ENCODE results near the gene C16orf96. TPM values are rescaled to one million over a fixed set of nuclear protein-coding genes. Genes with fewer than 3 reads are reported as not detected.

The C16orf96 gene
- total and polyA plus RNA-seq, 2 experiments from 2014 or later: 0.37 to 2.2 TPM

DNA sequence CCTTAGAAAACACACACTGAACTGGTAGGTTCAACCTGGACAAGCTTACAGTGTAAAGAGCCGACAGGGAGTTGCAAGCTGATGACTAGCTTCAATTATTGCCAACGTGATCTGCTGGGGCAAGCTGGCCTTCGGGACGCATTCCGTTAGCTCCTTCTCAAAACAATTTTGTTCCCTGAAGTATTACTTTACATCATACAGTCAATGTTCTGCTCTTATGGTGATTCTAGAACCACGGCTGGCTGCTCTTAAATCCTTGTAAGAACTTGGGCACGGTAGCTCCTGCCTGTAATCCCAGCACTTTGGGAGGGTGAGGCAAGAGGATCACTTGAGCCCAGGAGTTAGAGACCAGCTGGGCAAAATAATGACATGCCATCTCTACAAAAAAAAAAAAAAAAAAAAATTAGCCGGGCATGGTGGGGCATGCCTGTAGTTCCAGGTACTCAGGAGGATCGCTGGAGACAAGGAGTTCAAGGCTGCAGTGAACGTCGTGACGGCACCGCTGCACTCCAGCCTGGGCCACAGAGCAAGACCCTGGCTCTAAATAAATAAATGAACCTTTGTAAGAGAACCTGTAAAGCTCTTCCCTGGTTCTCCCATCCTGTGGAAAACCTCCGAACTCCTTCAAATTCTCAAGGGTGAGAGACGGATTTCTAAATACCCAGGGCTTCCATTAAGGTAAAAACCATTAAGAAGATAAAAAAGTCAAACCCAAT is 19.6 kb upstream of the C16orf96 start (continued):
- TF ChIP-seq EZH2 (IDR thresholded peaks at IDR 0.05; ENCODE audit: low read depth, unreplicated experiment): no peak

DNA sequence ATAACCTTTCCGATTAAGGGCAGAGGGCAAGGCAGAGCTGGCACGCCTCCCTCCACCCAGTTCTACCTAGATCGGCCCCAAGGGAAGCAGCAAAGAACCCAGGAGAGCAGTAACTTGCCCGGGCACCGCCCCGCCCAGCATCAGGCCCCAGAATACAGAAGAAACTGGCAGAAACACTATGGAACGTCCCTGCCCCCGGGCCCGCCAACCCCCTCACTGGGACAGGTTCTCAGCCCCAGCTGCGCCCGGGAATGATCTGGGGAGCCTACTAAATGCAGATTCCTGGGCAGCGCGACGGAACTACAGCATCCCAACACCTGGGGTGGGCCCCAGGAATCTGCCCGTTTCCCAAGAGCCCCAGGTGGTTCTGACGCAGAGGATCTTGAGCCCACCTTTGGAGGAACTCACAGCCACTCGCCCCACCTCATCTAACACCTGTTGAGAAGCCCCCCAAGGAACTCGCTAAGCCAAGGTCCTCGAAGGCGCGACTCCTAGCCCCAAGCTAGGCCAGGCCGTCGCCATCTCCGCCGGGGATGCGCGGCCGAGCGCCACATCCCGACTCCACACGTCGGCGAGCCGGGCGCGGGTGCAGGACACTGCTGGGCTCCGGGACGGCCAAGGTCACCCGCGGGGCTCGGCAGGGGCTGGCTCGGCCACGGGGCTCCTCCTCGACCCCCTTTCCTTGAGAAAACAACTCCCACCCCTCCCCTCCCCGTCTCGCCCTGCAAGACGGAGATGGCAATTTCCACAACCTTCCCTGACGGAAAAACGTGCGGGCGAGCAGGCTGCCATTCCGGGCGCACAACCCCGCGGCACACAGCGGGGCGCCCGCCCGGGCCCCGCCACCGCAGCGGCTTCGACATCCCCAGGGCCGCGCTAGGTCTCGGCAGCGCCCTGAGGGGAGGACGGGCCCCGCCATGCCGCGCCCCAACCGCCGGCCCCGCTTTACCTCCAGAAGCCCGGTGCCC is 18.5 kb upstream of the C16orf96 start:
- Mint-ChIP-seq H3K4me3 (peak overlapping the region; percentile 90), H3K9me3 (peaks cover 20% of the 10 kb centered on the region), H3K4me1 (peaks cover 24% of the 10 kb centered on the region), H3K27me3 (ENCODE audit: insufficient read depth, low read depth, poor library complexity) (peaks cover 34% of the 10 kb centered on the region), H3K27ac (peak overlapping the region; percentile 84), H3K36me3 (ENCODE audit: low read depth) (peaks cover 41% of the 10 kb centered on the region)
- peaks cover 14% of the 10 kb centered on the region for H3F3A ChIP-seq (replicated peaks; ENCODE audit: low read depth)
- H2AFZ ChIP-seq: peak overlapping the region; percentile 78; the same call in 1 of the 2 replicates
- peak overlapping the region; percentile 91 for H3K4me3 ChIP-seq
- peaks cover 5% of the 10 kb centered on the region for H3K36me3 ChIP-seq (ENCODE audit: insufficient read depth)
- peak; percentile 80 for DNase-seq (ENCODE audit: low spot score)
- peak overlapping the region; percentile 93 for H3K4me2 ChIP-seq
- peak; percentile 64 for ATAC-seq
- peaks cover 13% of the 10 kb centered on the region; the same call in 1 of the 2 replicates for H3K4me1 ChIP-seq (ENCODE audit: insufficient read depth)
- peaks cover 13% of the 10 kb centered on the region for H4K20me1 ChIP-seq (replicated peaks; ENCODE audit: insufficient read depth)
- peaks cover 16% of the 10 kb centered on the region for H3K27me3 ChIP-seq (ENCODE audit: insufficient read depth)
- H3K9me2 ChIP-seq (ENCODE audit: insufficient read depth): peaks cover 4% of the 10 kb centered on the region; the same call in 1 of the 2 replicates
- H3K79me2 ChIP-seq (replicated peaks; ENCODE audit: insufficient read depth): peaks cover 48% of the 10 kb centered on the region
- TF ChIP-seq CREB1 (CRISPR knock-in tag; IDR thresholded peaks at IDR 0.05; ENCODE audit: low read depth) (peak; percentile 62; the same call in 1 of the 2 replicates), NANOG (IDR thresholded peaks at IDR 0.05; ENCODE audit: borderline replicate concordance) (no peak)
- peak overlapping the region; percentile 6 for H3K27ac ChIP-seq (ENCODE audit: low read depth)

DNA sequence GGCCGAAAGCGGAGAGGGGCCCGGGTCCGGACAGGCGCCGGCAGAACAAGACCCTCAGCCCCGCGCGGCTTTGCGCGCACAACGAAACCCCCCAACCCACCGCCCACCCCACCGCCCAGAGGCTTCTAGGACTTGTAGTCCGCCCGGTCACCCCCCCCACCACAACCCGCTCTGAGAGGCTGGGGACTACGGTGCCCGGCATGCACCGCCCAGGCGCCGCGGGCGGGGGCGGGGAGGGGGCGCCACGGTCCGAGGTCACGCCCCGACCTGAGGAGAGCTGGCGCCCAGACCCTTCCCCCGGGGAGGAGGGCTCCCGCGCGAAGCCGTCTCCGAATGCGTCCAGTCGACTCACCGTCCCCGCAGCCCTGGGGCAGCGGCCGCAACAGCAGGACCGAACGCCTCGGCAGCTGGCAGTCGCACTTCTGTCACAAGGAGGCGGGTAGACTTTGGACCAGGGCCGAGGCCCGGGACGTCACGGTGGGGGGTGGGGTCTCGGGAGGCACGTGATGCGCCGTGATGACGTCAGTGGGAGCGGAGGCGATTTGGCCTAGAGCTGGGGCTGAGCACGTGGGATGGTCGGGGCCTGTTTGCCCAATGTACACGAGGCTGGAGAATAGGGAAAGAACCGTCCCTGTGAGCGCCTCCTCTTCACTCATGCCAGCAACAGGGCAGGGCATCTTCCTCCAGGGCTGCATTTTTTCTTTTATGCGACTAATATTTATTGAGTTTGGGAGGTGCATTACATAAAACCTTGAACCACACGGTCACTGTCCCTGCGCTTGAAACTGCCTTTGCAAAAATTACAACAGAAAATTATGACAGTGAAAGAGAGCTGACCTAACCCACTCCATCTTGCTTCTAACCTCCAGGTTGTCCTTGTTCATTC is 17.5 kb upstream of the C16orf96 start, which contains the start of gene CDIP1:
Gene CDIP1, minus strand, starts transcription at position 424 of the 886 bp plus-strand sequence. CDS start 24,643 bp downstream, outside the sequence.
- Histone ChIP-seq H3K9me2 (ENCODE audit: insufficient read depth) (peaks cover 4% of the 10 kb centered on the region; the same call in 1 of the 2 replicates), H3K36me3 (ENCODE audit: insufficient read depth) (peaks cover 5% of the 10 kb centered on the region), H3K4me1 (ENCODE audit: insufficient read depth) (peaks cover 13% of the 10 kb centered on the region; the same call in 1 of the 2 replicates), H2AFZ (peak within 1 kb of the TSS; percentile 98), H3K79me2 (replicated peaks; ENCODE audit: insufficient read depth) (peaks cover 45% of the 10 kb centered on the region), H3K4me2 (peak within 1 kb of the TSS; percentile 93), H3F3A (replicated peaks; ENCODE audit: low read depth) (peaks cover 14% of the 10 kb centered on the region), H3K4me3 (peak within 1 kb of the TSS; percentile 91), H4K20me1 (replicated peaks; ENCODE audit: insufficient read depth) (peaks cover 13% of the 10 kb centered on the region), H3K27me3 (ENCODE audit: insufficient read depth) (peaks cover 16% of the 10 kb centered on the region), H3K27ac (ENCODE audit: low read depth) (peak within 1 kb of the TSS; percentile 95)
- Mint-ChIP-seq H3K36me3 (ENCODE audit: low read depth) (peaks cover 31% of the 10 kb centered on the region), H3K9me3 (peaks cover 20% of the 10 kb centered on the region), H3K27me3 (ENCODE audit: insufficient read depth, low read depth, poor library complexity) (peaks cover 28% of the 10 kb centered on the region), H3K27ac (peak within 1 kb of the TSS; percentile 84), H3K4me1 (peaks cover 24% of the 10 kb centered on the region), H3K4me3 (peak within 1 kb of the TSS; percentile 90)
- ATAC-seq (peak; percentile 90), DNase-seq (ENCODE audit: low spot score) (peak; percentile 99)
- peak; percentile 70 for TF ChIP-seq POLR2AphosphoS5 (IDR thresholded peaks at IDR 0.05; ENCODE audit: low read depth)
- TF ChIP-seq, protein P1, sequence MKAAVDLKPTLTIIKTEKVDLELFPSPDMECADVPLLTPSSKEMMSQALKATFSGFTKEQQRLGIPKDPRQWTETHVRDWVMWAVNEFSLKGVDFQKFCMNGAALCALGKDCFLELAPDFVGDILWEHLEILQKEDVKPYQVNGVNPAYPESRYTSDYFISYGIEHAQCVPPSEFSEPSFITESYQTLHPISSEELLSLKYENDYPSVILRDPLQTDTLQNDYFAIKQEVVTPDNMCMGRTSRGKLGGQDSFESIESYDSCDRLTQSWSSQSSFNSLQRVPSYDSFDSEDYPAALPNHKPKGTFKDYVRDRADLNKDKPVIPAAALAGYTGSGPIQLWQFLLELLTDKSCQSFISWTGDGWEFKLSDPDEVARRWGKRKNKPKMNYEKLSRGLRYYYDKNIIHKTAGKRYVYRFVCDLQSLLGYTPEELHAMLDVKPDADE (IDR thresholded peaks at IDR 0.05): peak; percentile 76
- TF ChIP-seq CREB1 (CRISPR knock-in tag; IDR thresholded peaks at IDR 0.05; ENCODE audit: low read depth): peak; percentile 98
- TF ChIP-seq, protein P2, sequence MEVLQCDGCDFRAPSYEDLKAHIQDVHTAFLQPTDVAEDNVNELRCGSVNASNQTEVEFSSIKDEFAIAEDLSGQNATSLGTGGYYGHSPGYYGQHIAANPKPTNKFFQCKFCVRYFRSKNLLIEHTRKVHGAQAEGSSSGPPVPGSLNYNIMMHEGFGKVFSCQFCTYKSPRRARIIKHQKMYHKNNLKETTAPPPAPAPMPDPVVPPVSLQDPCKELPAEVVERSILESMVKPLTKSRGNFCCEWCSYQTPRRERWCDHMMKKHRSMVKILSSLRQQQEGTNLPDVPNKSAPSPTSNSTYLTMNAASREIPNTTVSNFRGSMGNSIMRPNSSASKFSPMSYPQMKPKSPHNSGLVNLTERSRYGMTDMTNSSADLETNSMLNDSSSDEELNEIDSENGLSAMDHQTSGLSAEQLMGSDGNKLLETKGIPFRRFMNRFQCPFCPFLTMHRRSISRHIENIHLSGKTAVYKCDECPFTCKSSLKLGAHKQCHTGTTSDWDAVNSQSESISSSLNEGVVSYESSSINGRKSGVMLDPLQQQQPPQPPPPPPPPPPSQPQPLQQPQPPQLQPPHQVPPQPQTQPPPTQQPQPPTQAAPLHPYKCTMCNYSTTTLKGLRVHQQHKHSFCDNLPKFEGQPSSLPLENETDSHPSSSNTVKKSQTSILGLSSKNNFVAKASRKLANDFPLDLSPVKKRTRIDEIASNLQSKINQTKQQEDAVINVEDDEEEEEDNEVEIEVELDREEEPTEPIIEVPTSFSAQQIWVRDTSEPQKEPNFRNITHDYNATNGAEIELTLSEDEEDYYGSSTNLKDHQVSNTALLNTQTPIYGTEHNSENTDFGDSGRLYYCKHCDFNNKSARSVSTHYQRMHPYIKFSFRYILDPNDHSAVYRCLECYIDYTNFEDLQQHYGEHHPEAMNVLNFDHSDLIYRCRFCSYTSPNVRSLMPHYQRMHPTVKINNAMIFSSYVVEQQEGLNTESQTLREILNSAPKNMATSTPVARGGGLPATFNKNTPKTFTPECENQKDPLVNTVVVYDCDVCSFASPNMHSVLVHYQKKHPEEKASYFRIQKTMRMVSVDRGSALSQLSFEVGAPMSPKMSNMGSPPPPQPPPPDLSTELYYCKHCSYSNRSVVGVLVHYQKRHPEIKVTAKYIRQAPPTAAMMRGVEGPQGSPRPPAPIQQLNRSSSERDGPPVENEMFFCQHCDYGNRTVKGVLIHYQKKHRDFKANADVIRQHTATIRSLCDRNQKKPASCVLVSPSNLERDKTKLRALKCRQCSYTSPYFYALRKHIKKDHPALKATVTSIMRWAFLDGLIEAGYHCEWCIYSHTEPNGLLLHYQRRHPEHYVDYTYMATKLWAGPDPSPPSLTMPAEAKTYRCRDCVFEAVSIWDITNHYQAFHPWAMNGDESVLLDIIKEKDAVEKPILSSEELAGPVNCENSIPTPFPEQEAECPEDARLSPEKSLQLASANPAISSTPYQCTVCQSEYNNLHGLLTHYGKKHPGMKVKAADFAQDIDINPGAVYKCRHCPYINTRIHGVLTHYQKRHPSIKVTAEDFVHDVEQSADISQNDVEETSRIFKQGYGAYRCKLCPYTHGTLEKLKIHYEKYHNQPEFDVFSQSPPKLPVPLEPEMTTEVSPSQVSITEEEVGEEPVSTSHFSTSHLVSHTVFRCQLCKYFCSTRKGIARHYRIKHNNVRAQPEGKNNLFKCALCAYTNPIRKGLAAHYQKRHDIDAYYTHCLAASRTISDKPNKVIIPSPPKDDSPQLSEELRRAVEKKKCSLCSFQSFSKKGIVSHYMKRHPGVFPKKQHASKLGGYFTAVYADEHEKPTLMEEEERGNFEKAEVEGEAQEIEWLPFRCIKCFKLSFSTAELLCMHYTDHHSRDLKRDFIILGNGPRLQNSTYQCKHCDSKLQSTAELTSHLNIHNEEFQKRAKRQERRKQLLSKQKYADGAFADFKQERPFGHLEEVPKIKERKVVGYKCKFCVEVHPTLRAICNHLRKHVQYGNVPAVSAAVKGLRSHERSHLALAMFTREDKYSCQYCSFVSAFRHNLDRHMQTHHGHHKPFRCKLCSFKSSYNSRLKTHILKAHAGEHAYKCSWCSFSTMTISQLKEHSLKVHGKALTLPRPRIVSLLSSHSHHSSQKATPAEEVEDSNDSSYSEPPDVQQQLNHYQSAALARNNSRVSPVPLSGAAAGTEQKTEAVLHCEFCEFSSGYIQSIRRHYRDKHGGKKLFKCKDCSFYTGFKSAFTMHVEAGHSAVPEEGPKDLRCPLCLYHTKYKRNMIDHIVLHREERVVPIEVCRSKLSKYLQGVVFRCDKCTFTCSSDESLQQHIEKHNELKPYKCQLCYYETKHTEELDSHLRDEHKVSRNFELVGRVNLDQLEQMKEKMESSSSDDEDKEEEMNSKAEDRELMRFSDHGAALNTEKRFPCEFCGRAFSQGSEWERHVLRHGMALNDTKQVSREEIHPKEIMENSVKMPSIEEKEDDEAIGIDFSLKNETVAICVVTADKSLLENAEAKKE (CRISPR knock-in tag; IDR thresholded peaks at IDR 0.05): no peak

All from GM23338 (cell line).